Measurements from ENCODE around the gene NSF.
A peak's percentile ranks its signal among the peaks of the same experiment; 100 is the strongest.
"Not testable (repeated sequence)": the region's sequence is repeated elsewhere in the genome, so short reads cannot be mapped to it uniquely, and the experiment has no call there.

Gene NSF

GRCh38 chr17:46777943-46778915 is 187.8 kb downstream of the NSF start:
- DNase-seq = peak; percentile 80

- no peak for DNase-seq
Observed at GRCh38 chr17:46780003-46780373, 189.5 kb downstream of the NSF start.

GRCh38 chr17:46782250-46782953 is 191.9 kb downstream of the NSF start:
- peak; percentile 48 for DNase-seq

- DNase-seq = no peak
Observed at GRCh38 chr17:46783031-46783593, 192.6 kb downstream of the NSF start.

GRCh38 chr17:46785696-46786095 is 195.2 kb downstream of the NSF start:
- DNase-seq = no peak

- DNase-seq = no peak
Observed at GRCh38 chr17:46787478-46787877, 197.0 kb downstream of the NSF start.

- no peak for DNase-seq
Observed at GRCh38 chr17:46788300-46788699, 197.8 kb downstream of the NSF start.

- DNase-seq = no peak
Observed at GRCh38 chr17:46788796-46789195, 198.3 kb downstream of the NSF start.

- DNase-seq = no peak
Observed at GRCh38 chr17:46789610-46790009, 199.1 kb downstream of the NSF start.

GRCh38 chr17:46790216-46790615 is 199.7 kb downstream of the NSF start:
- DNase-seq = no peak

- no peak for DNase-seq
Observed at GRCh38 chr17:46791531-46791930, 201.1 kb downstream of the NSF start.

- no peak for DNase-seq
Observed at GRCh38 chr17:46792071-46792470, 201.6 kb downstream of the NSF start.

GRCh38 chr17:46793023-46793422 is 202.6 kb downstream of the NSF start:
- not testable (repeated sequence) for DNase-seq

GRCh38 chr17:46793541-46793940 is 203.1 kb downstream of the NSF start:
- no peak for DNase-seq

- DNase-seq = no peak
Observed at GRCh38 chr17:46794318-46794717, 203.8 kb downstream of the NSF start.

GRCh38 chr17:46795379-46795952 is 205.0 kb downstream of the NSF start:
- DNase-seq = no peak

GRCh38 chr17:46796084-46796483 is 205.6 kb downstream of the NSF start:
- DNase-seq = no peak

GRCh38 chr17:46796524-46796923 is 206.1 kb downstream of the NSF start:
- DNase-seq = no peak

- no peak for DNase-seq
Observed at GRCh38 chr17:46796956-46797530, 206.6 kb downstream of the NSF start.

GRCh38 chr17:46800573-46800972 is 210.1 kb downstream of the NSF start:
- DNase-seq = no peak

- DNase-seq = no peak
Observed at GRCh38 chr17:46802800-46803199, 212.3 kb downstream of the NSF start.

GRCh38 chr17:46803544-46803943 is 213.1 kb downstream of the NSF start:
- no peak for DNase-seq

- DNase-seq = no peak
Observed at GRCh38 chr17:46805771-46806170, 215.3 kb downstream of the NSF start.

All from hematopoietic multipotent progenitor cell treated with erythropoietin and hydrocortisone succinate and interleukin-3 and kit ligand, for 6 days (in vitro differentiated cells).